HepG2 (cell line): Measurements from ENCODE around the gene PHKG1. TPM values are rescaled to one million over a fixed set of nuclear protein-coding genes. Genes with fewer than 3 reads are reported as not detected.
A peak's percentile ranks its signal among the peaks of the same experiment; 100 is the strongest.

Experiments
- BATF2 ChIP-seq: sonication (generic); formaldehyde crosslinking; IDR thresholded peaks from 2 replicates; pipeline ENCODE4 v1.8.0; 2022; ENCODE audit warnings: mild to moderate bottlenecking, missing genetic modification reagents, moderate library complexity
- DBP ChIP-seq: sonication (generic); formaldehyde crosslinking; IDR thresholded peaks from 2 replicates; pipeline ENCODE4 v1.4.0; 2020; ENCODE audit warnings: missing genetic modification reagents; ENCODE audit errors: not compliant biosample characterization
- E2F1 ChIP-seq: sonication (generic); formaldehyde crosslinking; IDR thresholded peaks from 2 replicates; pipeline ENCODE4 v1.5.0; 2020; ENCODE audit warnings: missing genetic modification reagents
- GLMP ChIP-seq: sonication (generic); formaldehyde crosslinking; IDR thresholded peaks from 2 replicates; pipeline ENCODE4 v1.9.0; 2021; ENCODE audit warnings: missing genetic modification reagents, mild to moderate bottlenecking, borderline replicate concordance
- HDAC6 ChIP-seq: fragments of 200-600 bp; sonication (generic); IDR thresholded peaks from 2 replicates; pipeline ENCODE4 v1.7.0; 2017; ENCODE audit warnings: mild to moderate bottlenecking, antibody characterized with exemption, low read length, low read depth
- LRRFIP1 ChIP-seq: sonication (generic); formaldehyde crosslinking; conservative IDR thresholded peaks from 2 replicates; pipeline ENCODE4 v1.4.0; 2020; ENCODE audit warnings: missing genetic modification reagents
- SRSF1 ChIP-seq: fragments of 200-400 bp; formaldehyde crosslinking; optimal IDR thresholded peaks from 2 replicates; pipeline ENCODE3; 2017; ENCODE audit warnings: mild to moderate bottlenecking, low read depth, low read length, moderate library complexity
- THAP9 ChIP-seq: sonication (generic); formaldehyde crosslinking; IDR thresholded peaks from 2 replicates; pipeline ENCODE4; 2020; ENCODE audit warnings: missing genetic modification reagents, mild to moderate bottlenecking, borderline replicate concordance
- ZKSCAN5 ChIP-seq: sonication (generic); formaldehyde crosslinking; IDR thresholded peaks from 2 replicates; pipeline ENCODE4 v1.5.1; 2020; ENCODE audit warnings: mild to moderate bottlenecking, missing genetic modification reagents
- ZNF17 ChIP-seq: sonication (generic); formaldehyde crosslinking; IDR thresholded peaks from 2 replicates; pipeline ENCODE4 v1.5.0; 2020; ENCODE audit warnings: mild to moderate bottlenecking, missing genetic modification reagents
- ZNF558 ChIP-seq: sonication (generic); formaldehyde crosslinking; IDR thresholded peaks from 2 replicates; pipeline ENCODE4 v1.9.0; 2022; ENCODE audit warnings: mild to moderate bottlenecking, missing genetic modification reagents, borderline replicate concordance
- ZNF619 ChIP-seq: sonication (generic); formaldehyde crosslinking; IDR thresholded peaks from 2 replicates; pipeline ENCODE4 v1.4.0; 2020; ENCODE audit warnings: mild to moderate bottlenecking, missing genetic modification reagents
- ZNF678 ChIP-seq: sonication (generic); formaldehyde crosslinking; IDR thresholded peaks from 2 replicates; pipeline ENCODE4 v1.4.0; 2020; ENCODE audit warnings: mild to moderate bottlenecking, missing genetic modification reagents
- ZNF709 ChIP-seq: sonication (generic); formaldehyde crosslinking; IDR thresholded peaks from 2 replicates; pipeline ENCODE4 v1.5.0; 2020; ENCODE audit warnings: mild to moderate bottlenecking, missing genetic modification reagents
- ZNF747 ChIP-seq: sonication (generic); formaldehyde crosslinking; IDR thresholded peaks from 2 replicates; pipeline ENCODE4 v1.8.1; 2023; ENCODE audit warnings: missing genetic modification reagents, mild to moderate bottlenecking, borderline replicate concordance
- ZNF784 ChIP-seq: sonication (generic); formaldehyde crosslinking; IDR thresholded peaks from 2 replicates; pipeline ENCODE4 v1.5.1; 2020; ENCODE audit warnings: missing genetic modification reagents, mild to moderate bottlenecking, borderline replicate concordance
- polyA plus RNA-seq, 8 experiments: library from polyadenylated mRNA; depleted of rRNA in 3 of 8; stranded (reverse) in 7 of 8; unstranded in 1 of 8; fragments of >200 nt; fragmentation: Illumina TruSeq in 4 of 8; extraction: Trizol in 4 of 8; gene quantifications; 2 replicates each; pipeline versions ENCODE4 v1.2.1 to v1.2.3, GENCODE V29; 2011 to 2016; ENCODE audit warnings: low read depth in 4 of 8, missing spikeins in 1 of 8, mixed read lengths in 1 of 8; ENCODE audit not compliant: insufficient read depth in 1 of 8
- total RNA-seq, 5 experiments: library from RNA; depleted of rRNA; stranded (reverse); fragments of >200 nt; fragmentation: Illumina TruSeq; extraction: Trizol; gene quantifications; 2 replicates each; pipeline ENCODE4 v1.2.3, GENCODE V29; 2016; ENCODE audit warnings: low read depth in 1 of 5

Gene PHKG1
- total and polyA plus RNA-seq, 2 of the 13 experiments (the other 11 are each of a cell fraction or from before 2014, with no cell fraction given): 0.44 to 0.71 TPM

GRCh38 chr7:56051339-56052191, 41.2 kb downstream of the PHKG1 start, which contains the start of the genes CCT6A and PSPH (continued):
- TF ChIP-seq BATF2 (CRISPR knock-in tag): peak; percentile 41; the same call in 1 of the 2 replicates
- peak; percentile 70; the same call in 1 of the 2 replicates for TF ChIP-seq ZNF747 (CRISPR knock-in tag)
- peak; percentile 80; the same call in 1 of the 2 replicates for TF ChIP-seq ZNF558
- no peak; the same call in 1 of the 2 replicates for TF ChIP-seq ZNF678
- no peak for TF ChIP-seq HDAC6
- TF ChIP-seq SRSF1: peak; percentile 63
- no peak; the same call in 1 of the 2 replicates for TF ChIP-seq GLMP (CRISPR knock-in tag)
- peak; percentile 88 for TF ChIP-seq E2F1
- TF ChIP-seq ZKSCAN5 (CRISPR knock-in tag): no peak
- no peak for TF ChIP-seq DBP (CRISPR knock-in tag)
- peak; percentile 75 for TF ChIP-seq ZNF784 (CRISPR knock-in tag)
- TF ChIP-seq ZNF709 (CRISPR knock-in tag): peak; percentile 72; the same call in 1 of the 2 replicates
- 0 out of 2 replicates have a peak, but pooled peaks have one; percentile 15 for TF ChIP-seq ZNF17 (CRISPR knock-in tag)
- peak; percentile 80; the same call in 1 of the 2 replicates for TF ChIP-seq THAP9 (CRISPR knock-in tag)
- peak; percentile 30; the same call in 1 of the 2 replicates for TF ChIP-seq ZNF619 (CRISPR knock-in tag)
- TF ChIP-seq LRRFIP1 (CRISPR knock-in tag): no peak
